Thyroid gland (tissue), 4 donors: Measurements from ENCODE around the gene ATP6V1D.

ENCODE experiments used
- POLR2A ChIP-seq, 2 donors: fragments of 450-650 bp; IDR thresholded peaks; one replicate each; pipeline ENCODE4 v1.6.1; 2017; ENCODE audit warnings: antibody characterized with exemption in 2 of 2, mild to moderate bottlenecking in 2 of 2, moderate library complexity in 1 of 2
- TF ChIP-seq, protein P1 (sequence below), 6 experiments: fragments of 200-600 bp in 3 of 6; fragments of 450-650 bp in 3 of 6; sonication (generic) in 3 of 6; IDR thresholded peaks; one replicate each; pipeline ENCODE4 v1.5.1; 2016 to 2019; ENCODE audit warnings: antibody characterized with exemption in 6 of 6, mild to moderate bottlenecking in 2 of 6, inconsistent platforms in 1 of 6, moderate library complexity in 1 of 6

DNA sequence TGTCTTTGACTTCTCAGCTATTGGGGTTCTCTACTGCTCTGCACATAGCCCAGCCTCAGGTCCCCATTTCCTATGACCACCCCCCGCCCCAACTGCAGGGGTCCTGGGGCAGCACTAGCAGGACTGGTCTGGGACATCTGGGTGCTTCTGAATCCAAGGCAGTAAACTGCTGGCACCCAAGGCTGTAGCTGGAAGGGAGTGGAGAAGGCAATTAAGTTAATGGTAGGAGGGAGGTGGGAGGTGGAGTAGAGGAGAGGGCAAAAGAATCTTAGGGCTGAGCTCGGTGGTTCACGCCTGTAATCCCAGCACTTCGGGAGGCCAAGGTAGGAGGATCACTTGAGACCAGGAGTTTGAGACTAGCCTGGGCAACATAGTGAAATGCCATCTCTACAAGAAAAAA, 40.8 kb upstream of the ATP6V1D start:
- TF ChIP-seq, protein P1, sequence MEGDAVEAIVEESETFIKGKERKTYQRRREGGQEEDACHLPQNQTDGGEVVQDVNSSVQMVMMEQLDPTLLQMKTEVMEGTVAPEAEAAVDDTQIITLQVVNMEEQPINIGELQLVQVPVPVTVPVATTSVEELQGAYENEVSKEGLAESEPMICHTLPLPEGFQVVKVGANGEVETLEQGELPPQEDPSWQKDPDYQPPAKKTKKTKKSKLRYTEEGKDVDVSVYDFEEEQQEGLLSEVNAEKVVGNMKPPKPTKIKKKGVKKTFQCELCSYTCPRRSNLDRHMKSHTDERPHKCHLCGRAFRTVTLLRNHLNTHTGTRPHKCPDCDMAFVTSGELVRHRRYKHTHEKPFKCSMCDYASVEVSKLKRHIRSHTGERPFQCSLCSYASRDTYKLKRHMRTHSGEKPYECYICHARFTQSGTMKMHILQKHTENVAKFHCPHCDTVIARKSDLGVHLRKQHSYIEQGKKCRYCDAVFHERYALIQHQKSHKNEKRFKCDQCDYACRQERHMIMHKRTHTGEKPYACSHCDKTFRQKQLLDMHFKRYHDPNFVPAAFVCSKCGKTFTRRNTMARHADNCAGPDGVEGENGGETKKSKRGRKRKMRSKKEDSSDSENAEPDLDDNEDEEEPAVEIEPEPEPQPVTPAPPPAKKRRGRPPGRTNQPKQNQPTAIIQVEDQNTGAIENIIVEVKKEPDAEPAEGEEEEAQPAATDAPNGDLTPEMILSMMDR (IDR thresholded peaks at IDR 0.05) = no peak
- no peak for TF ChIP-seq POLR2A (IDR thresholded peaks at IDR 0.05)
